OCI-LY7 (cell line): ENCODE data around the gene ZFHX3.

ENCODE experiments used
- CTCF ChIP-seq: fragments of 200-600 bp; sonication (generic); conservative IDR thresholded peaks from 2 replicates; pipeline ENCODE4 v1.5.1; 2014; ENCODE audit warnings: mild to moderate bottlenecking, antibody characterized with exemption, low read length, moderate library complexity, mixed read lengths
- EZH2phosphoT487 ChIP-seq: fragments of 200-600 bp; sonication (generic); IDR thresholded peaks from 2 replicates; pipeline ENCODE4 v1.6.1; 2018; ENCODE audit warnings: low read depth, borderline replicate concordance, mild to moderate bottlenecking, mixed run types, antibody characterized with exemption, low read length, moderate library complexity, mixed read lengths

DNA sequence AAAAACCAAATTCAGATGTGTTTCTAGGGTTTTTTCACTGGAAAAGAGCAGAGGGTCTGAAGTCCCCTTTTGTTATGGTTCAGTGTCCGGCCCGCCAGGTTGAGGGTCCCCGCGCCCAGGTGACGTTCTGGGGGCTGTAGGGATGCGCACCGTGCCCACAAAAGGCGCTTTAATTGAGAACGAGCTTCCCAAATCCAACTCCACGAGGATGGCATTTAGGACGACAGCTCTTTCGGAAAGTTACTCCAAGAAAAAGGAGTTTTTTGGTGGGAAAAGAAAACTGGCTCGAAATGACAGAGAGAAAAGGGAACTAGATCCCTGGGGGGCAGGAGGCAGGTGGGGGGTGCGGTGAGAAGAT, 15.9 kb upstream of the ZFHX3 start:
- TF ChIP-seq CTCF = no peak
- TF ChIP-seq EZH2phosphoT487 = no peak
